Spinal cord (tissue), 10 donors: ENCODE results near the gene UNK. TPM values are rescaled to one million over a fixed set of nuclear protein-coding genes. Genes with fewer than 3 reads are reported as not detected.
A peak's percentile ranks its signal among the peaks of the same experiment; 100 is the strongest.

ENCODE experiments used
- DNase-seq, 6 donors: peaks; one replicate each; pipeline versions ENCODE4 v3.0.0 to v3.0.0-alpha.2; 2013 to 2015; ENCODE audit warnings: low spot score in 6 of 6, low read depth in 4 of 6
- H3K27ac ChIP-seq: one replicate; pipeline ENCODE4 v1.5.1; 2013; ENCODE audit warnings: low read depth, low read length, control low read depth
- H3K27me3 ChIP-seq: one replicate; pipeline ENCODE4 v1.6.1; 2013; ENCODE audit warnings: low read length; ENCODE audit not compliant: control insufficient read depth, insufficient read depth
- H3K36me3 ChIP-seq: one replicate; pipeline ENCODE4 v1.6.1; 2013; ENCODE audit warnings: low read length; ENCODE audit not compliant: control insufficient read depth, insufficient read depth
- H3K4me1 ChIP-seq: one replicate; pipeline ENCODE4 v1.6.1; 2013; ENCODE audit warnings: low read length; ENCODE audit not compliant: control insufficient read depth, insufficient read depth
- H3K4me3 ChIP-seq: one replicate; pipeline ENCODE4 v1.5.1; 2013; ENCODE audit warnings: low read depth, low read length, control low read depth
- H3K9me3 ChIP-seq: one replicate; pipeline ENCODE4 v1.6.1; 2013; ENCODE audit warnings: low read length; ENCODE audit not compliant: control insufficient read depth, insufficient read depth
- WGBS: methylation state at CpG from one replicate; pipeline ENCODE4 v1.1.5; 2013; ENCODE audit warnings: missing lambda C conversion rate; ENCODE audit not compliant: insufficient coverage; 5-methylcytosine and 5-hydroxymethylcytosine counted together
- polyA plus RNA-seq, 2 donors: library from polyadenylated mRNA; unstranded; fragments of 120-200 nt; gene quantifications; one replicate each; pipeline ENCODE4 v1.2.1, GENCODE V29; 2013; ENCODE audit not compliant: insufficient read length in 2 of 2
- total RNA-seq, 2 donors: library from RNA; depleted of rRNA in 1 of 2; stranded (reverse); fragments of 120-200 nt in 1 of 2; fragments of >200 nt in 1 of 2; gene quantifications; one replicate each; pipeline versions ENCODE4 v1.2.3 to v1.2.4, GENCODE V29; 2013 to 2014
- donor health status: healthy.

UNK gene
- total and polyA plus RNA-seq, 4 donors = 28.9 to 54.8 (median 37.5) TPM

GRCh38 chr17:75832652-75833400 lies 48.2 kb downstream of the UNK start:
- Histone ChIP-seq H3K36me3 (peaks cover 46% of the 10 kb centered on the region), H3K9me3 (no peaks in the 10 kb centered on the region), H3K4me1 (peaks cover 52% of the 10 kb centered on the region), H3K27ac (no peak overlapping the region), H3K27me3 (no peaks in the 10 kb centered on the region), H3K4me3 (no peak overlapping the region)
- DNase-seq = no peak
- 47% methylated on average over 19 of the region's 20 CpGs for WGBS

- peak in 1 of 6 donors; percentile 28 for DNase-seq
- WGBS = 68% methylated on average over 23 of the region's 25 CpGs
- no peaks in the 10 kb centered on the region for H3K9me3 ChIP-seq
- no peak overlapping the region for H3K4me3 ChIP-seq
- no peak overlapping the region for H3K27ac ChIP-seq
- no peaks in the 10 kb centered on the region for H3K27me3 ChIP-seq
- H3K36me3 ChIP-seq = peaks cover 41% of the 10 kb centered on the region
- H3K4me1 ChIP-seq = peaks cover 45% of the 10 kb centered on the region
These were observed 49.8 kb downstream of the UNK start for GRCh38 chr17:75834279-75834920.

- Histone ChIP-seq H3K4me1 (peaks cover 38% of the 10 kb centered on the region), H3K9me3 (no peaks in the 10 kb centered on the region), H3K36me3 (peaks cover 42% of the 10 kb centered on the region), H3K27me3 (no peaks in the 10 kb centered on the region), H3K4me3 (no peak overlapping the region), H3K27ac (no peak overlapping the region)
- peak in 2 of 6 donors; percentile 49 to 67 for DNase-seq
- WGBS = 15% methylated on average over 16 of the region's 24 CpGs
These were observed 50.5 kb downstream of the UNK start for GRCh38 chr17:75834928-75835653.

GRCh38 chr17:75835654-75835987 lies 51.0 kb downstream of the UNK start:
- H3K27me3 ChIP-seq = no peaks in the 10 kb centered on the region
- DNase-seq = peak in 1 of 6 donors; percentile 72
- no peak overlapping the region for H3K27ac ChIP-seq
- no peaks in the 10 kb centered on the region for H3K9me3 ChIP-seq
- 69% methylated on average over 6 of the region's 9 CpGs for WGBS
- peaks cover 35% of the 10 kb centered on the region for H3K4me1 ChIP-seq
- no peak overlapping the region for H3K4me3 ChIP-seq
- H3K36me3 ChIP-seq = peaks cover 42% of the 10 kb centered on the region

- no peak for DNase-seq
- Histone ChIP-seq H3K4me1 (peaks cover 35% of the 10 kb centered on the region), H3K36me3 (peaks cover 37% of the 10 kb centered on the region), H3K4me3 (no peak overlapping the region), H3K27me3 (no peaks in the 10 kb centered on the region), H3K9me3 (no peaks in the 10 kb centered on the region), H3K27ac (no peak overlapping the region)
- 82% methylated on average over 7 of the region's 9 CpGs for WGBS
These were observed 52.0 kb downstream of the UNK start for GRCh38 chr17:75836605-75837004.

- no peak for DNase-seq
- no peak overlapping the region for H3K27ac ChIP-seq
- WGBS = 83% methylated on average over 6 of the region's 7 CpGs
- H3K4me3 ChIP-seq = no peak overlapping the region
- H3K27me3 ChIP-seq = no peaks in the 10 kb centered on the region
- H3K4me1 ChIP-seq = peaks cover 32% of the 10 kb centered on the region
- no peaks in the 10 kb centered on the region for H3K9me3 ChIP-seq
- H3K36me3 ChIP-seq = peaks cover 37% of the 10 kb centered on the region
These were observed 53.3 kb downstream of the UNK start for GRCh38 chr17:75837899-75838298.

GRCh38 chr17:75838410-75838809 lies 53.8 kb downstream of the UNK start:
- Histone ChIP-seq H3K27me3 (no peaks in the 10 kb centered on the region), H3K36me3 (peaks cover 38% of the 10 kb centered on the region), H3K27ac (no peak overlapping the region), H3K9me3 (no peaks in the 10 kb centered on the region), H3K4me1 (peaks cover 32% of the 10 kb centered on the region), H3K4me3 (no peak overlapping the region)
- 95% methylated on average over 10 of the region's 15 CpGs for WGBS
- no peak for DNase-seq

- WGBS = 89% methylated on average over 36 of the region's 36 CpGs
- H3K27ac ChIP-seq = no peak overlapping the region
- no peaks in the 10 kb centered on the region for H3K27me3 ChIP-seq
- no peaks in the 10 kb centered on the region for H3K9me3 ChIP-seq
- peaks cover 25% of the 10 kb centered on the region for H3K4me1 ChIP-seq
- no peak overlapping the region for H3K4me3 ChIP-seq
- peaks cover 44% of the 10 kb centered on the region for H3K36me3 ChIP-seq
- no peak for DNase-seq
These were observed 55.6 kb downstream of the UNK start for GRCh38 chr17:75839942-75840798.

- no peak for DNase-seq
- Histone ChIP-seq H3K27me3 (no peaks in the 10 kb centered on the region), H3K4me3 (no peak overlapping the region), H3K36me3 (peaks cover 46% of the 10 kb centered on the region), H3K4me1 (peaks cover 25% of the 10 kb centered on the region), H3K9me3 (no peaks in the 10 kb centered on the region), H3K27ac (no peak overlapping the region)
- WGBS = 100% methylated on average over 1 of the region's 7 CpGs
These were observed 56.2 kb downstream of the UNK start for GRCh38 chr17:75840799-75841164.
